ENCODE results near the gene AIG1. TPM values are rescaled to one million over a fixed set of nuclear protein-coding genes. Genes with fewer than 3 reads are reported as not detected.

Gene AIG1
- total RNA-seq, 2 donors from 2014 or later, result 41.3 to 67.0 TPM

DNA sequence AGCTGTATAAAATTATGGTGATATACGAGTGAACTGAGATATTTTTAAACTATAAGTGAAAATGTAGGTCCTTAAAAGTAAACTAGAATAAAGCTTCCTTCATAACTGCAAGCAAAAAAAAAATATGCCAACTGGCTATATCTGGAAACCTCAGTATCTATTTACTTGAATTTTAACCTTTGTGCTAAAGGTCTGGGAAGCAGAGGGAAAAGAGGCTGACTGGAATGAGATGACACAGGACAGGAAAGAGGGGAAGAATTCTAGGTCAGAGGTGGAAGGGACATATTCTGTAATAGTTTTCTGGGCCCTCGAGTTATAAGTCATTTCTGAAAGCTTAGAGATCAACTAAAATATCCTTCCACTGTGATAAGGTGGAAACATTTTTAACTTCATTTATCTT, 46.8 kb downstream of the AIG1 start:
- no peak overlapping the region for H3K27ac ChIP-seq
- no peaks in the 10 kb centered on the region for H3K9me3 ChIP-seq
- intact Hi-C loops (cut with DNase I), result no loop called here
- no peaks in the 10 kb centered on the region for H3K36me3 ChIP-seq
- 82% methylated on average over 2 of the region's 2 CpGs for WGBS
- DNase-seq (ENCODE audit: low spot score), result no peak
- no peaks in the 10 kb centered on the region for H3K27me3 ChIP-seq (replicated peaks; ENCODE audit: insufficient read depth)
- TF ChIP-seq POLR2A (IDR thresholded peaks at IDR 0.05) (no peak), CTCF (IDR thresholded peaks at IDR 0.05) (no peak), POLR2AphosphoS5 (IDR thresholded peaks at IDR 0.05) (no peak)
- H3K4me1 ChIP-seq (replicated peaks), result no peaks in the 10 kb centered on the region
- H3K4me3 ChIP-seq, result no peak overlapping the region

DNA sequence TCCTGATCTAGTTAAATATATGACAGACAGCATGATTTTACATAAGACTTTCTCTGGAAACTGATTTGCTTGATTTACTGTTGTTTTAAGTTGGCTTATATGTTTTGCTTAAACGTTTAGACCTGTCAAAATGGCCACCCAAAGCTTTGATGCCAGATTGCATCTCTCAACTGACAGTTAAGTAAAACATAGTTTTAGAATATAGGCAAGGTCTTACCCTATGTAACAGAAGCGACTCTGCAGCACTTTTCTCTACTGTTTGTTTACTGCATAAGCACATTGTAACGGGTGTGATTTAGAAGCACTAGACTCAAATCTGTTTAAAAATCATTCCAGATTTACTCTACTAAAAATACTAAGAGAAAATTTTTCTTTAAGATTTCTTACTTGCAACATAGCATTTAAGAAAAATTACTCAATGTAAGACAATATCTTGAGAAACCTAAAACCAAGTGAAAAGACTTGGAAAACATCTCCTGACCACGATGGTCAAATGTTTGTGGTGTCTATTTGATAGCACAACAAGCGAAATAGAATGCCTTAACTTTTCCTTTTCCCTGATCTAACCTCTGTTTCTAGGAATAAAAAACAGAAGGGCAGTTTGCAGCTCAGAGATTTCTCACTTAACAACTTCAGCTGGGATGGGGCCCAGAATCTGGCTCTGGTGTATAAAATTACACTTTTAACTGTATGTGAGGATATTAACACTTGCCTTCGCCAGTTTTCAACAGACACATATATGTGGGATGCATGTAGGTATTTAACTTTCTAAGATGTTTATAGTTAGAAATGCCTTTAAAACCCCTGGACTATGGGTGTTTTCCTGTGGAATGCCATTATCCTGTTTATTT, 47.4 kb downstream of the AIG1 start:
- no peak for TF ChIP-seq POLR2AphosphoS5 (IDR thresholded peaks at IDR 0.05)
- no peak for DNase-seq (ENCODE audit: low spot score)
- no peak overlapping the region for H3K4me3 ChIP-seq
- H3K4me1 ChIP-seq (replicated peaks), result no peaks in the 10 kb centered on the region
- intact Hi-C loops (cut with DNase I), result no loop called here
- H3K9me3 ChIP-seq, result no peaks in the 10 kb centered on the region
- 66% methylated on average over 6 of the region's 6 CpGs for WGBS
- no peaks in the 10 kb centered on the region for H3K27me3 ChIP-seq (replicated peaks; ENCODE audit: insufficient read depth)
- no peaks in the 10 kb centered on the region for H3K36me3 ChIP-seq
- H3K27ac ChIP-seq, result no peak overlapping the region

DNA sequence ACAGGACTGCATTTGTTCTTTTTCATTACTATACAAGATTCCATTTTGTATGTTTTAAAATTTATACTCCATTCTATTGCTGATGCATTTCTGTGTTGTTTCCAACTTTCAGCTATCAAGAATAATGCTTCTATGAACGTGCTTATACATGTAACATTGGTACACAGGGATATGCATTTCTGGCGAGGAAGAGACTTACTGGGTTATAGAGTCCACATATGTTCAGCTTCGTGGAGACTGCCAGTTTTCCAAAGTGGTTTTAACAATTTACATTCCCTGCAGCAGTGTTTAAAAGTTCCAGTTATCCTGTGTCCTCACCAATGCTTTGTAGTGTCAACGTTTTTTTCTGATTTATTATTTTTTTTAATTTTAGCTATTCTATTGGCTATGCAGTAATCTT, 48.5 kb downstream of the AIG1 start:
- Histone ChIP-seq H3K36me3 (no peaks in the 10 kb centered on the region), H3K4me3 (no peak overlapping the region), H3K27ac (no peak overlapping the region), H3K27me3 (replicated peaks; ENCODE audit: insufficient read depth) (no peaks in the 10 kb centered on the region), H3K9me3 (no peaks in the 10 kb centered on the region), H3K4me1 (replicated peaks) (no peaks in the 10 kb centered on the region)
- 78% methylated on average over 4 of the region's 4 CpGs for WGBS
- no peak for TF ChIP-seq POLR2AphosphoS5 (IDR thresholded peaks at IDR 0.05)
- no peak for TF ChIP-seq POLR2A (IDR thresholded peaks at IDR 0.05)
- no peak for TF ChIP-seq CTCF (IDR thresholded peaks at IDR 0.05)
- intact Hi-C loops (cut with DNase I), result no loop called here
- no peak for DNase-seq (ENCODE audit: low spot score)

DNA sequence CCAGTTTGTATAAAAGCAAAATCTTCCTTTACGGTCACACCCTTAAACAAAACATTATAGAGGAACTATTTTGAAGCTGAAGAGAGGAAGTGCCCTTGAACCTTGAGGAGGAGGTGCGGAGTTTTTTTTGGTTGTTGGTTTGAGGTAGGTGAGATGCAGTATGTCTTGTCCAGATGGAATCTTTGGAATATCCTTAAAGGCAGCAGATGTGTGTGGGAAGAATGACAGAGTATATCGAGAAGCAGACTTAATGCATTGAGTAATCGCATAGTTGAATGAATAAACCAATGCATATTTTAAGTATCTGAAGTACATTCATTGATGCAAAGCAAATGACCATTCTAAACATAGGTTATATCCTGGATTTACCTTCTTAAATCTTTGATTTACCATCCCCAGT, 49.9 kb downstream of the AIG1 start:
- no peak for DNase-seq (ENCODE audit: low spot score)
- intact Hi-C loops (cut with DNase I), result no loop called here
- Histone ChIP-seq H3K36me3 (no peaks in the 10 kb centered on the region), H3K27ac (no peak overlapping the region), H3K4me3 (no peak overlapping the region), H3K9me3 (no peaks in the 10 kb centered on the region), H3K27me3 (replicated peaks; ENCODE audit: insufficient read depth) (no peaks in the 10 kb centered on the region), H3K4me1 (replicated peaks) (no peaks in the 10 kb centered on the region)
- WGBS, result 93% methylated on average over 4 of the region's 4 CpGs
- TF ChIP-seq CTCF (IDR thresholded peaks at IDR 0.05), result no peak
- no peak for TF ChIP-seq POLR2A (IDR thresholded peaks at IDR 0.05)
- TF ChIP-seq POLR2AphosphoS5 (IDR thresholded peaks at IDR 0.05), result no peak

DNA sequence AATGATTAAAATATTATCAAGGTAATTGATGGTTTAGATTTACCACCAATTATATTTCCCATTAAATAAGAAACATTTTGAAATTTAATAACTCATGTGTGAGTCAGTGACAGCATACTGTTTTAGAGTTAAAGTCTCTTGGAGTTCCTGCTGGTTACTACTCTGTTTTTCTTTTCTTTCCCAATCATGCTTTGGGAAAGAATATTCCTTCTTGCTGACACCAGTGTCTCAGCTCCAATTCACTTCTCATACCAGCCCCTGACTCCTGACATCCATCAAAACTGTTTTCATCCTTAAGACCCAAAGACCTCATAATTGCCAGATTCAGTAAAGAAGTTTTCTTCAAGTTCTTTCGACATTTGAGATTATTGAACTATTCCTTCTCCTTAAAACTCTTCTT, 50.3 kb downstream of the AIG1 start:
- DNase-seq (ENCODE audit: low spot score), result no peak
- Histone ChIP-seq H3K4me1 (replicated peaks) (no peaks in the 10 kb centered on the region), H3K9me3 (no peaks in the 10 kb centered on the region), H3K36me3 (no peaks in the 10 kb centered on the region), H3K27me3 (replicated peaks; ENCODE audit: insufficient read depth) (no peaks in the 10 kb centered on the region), H3K27ac (no peak overlapping the region), H3K4me3 (no peak overlapping the region)
- TF ChIP-seq CTCF (IDR thresholded peaks at IDR 0.05), result no peak
- TF ChIP-seq POLR2A (IDR thresholded peaks at IDR 0.05), result no peak
- TF ChIP-seq POLR2AphosphoS5 (IDR thresholded peaks at IDR 0.05), result no peak
- intact Hi-C loops (cut with DNase I), result no loop called here
- 100% methylated on average over 1 of the region's 1 CpG for WGBS
